Activated CD4-positive, alpha-beta T cell treated with anti-CD3 and anti-CD28 coated beads, Interleukin-10, Interleukin-2, amounts not matched to agents 100 ng/mL and 50 ng/mL, durations not matched to agents 16 hours and 8 hours (primary cell): ENCODE measurements around the gene DNAJC1.
"Not testable (repeated sequence)": the region's sequence is repeated elsewhere in the genome, so short reads cannot be mapped to it uniquely, and the experiment has no call there.

ENCODE experiments used
- DNase-seq: peaks from one replicate; pipeline ENCODE4 v3.0.0-alpha.2; 2020

The DNAJC1 gene

DNA sequence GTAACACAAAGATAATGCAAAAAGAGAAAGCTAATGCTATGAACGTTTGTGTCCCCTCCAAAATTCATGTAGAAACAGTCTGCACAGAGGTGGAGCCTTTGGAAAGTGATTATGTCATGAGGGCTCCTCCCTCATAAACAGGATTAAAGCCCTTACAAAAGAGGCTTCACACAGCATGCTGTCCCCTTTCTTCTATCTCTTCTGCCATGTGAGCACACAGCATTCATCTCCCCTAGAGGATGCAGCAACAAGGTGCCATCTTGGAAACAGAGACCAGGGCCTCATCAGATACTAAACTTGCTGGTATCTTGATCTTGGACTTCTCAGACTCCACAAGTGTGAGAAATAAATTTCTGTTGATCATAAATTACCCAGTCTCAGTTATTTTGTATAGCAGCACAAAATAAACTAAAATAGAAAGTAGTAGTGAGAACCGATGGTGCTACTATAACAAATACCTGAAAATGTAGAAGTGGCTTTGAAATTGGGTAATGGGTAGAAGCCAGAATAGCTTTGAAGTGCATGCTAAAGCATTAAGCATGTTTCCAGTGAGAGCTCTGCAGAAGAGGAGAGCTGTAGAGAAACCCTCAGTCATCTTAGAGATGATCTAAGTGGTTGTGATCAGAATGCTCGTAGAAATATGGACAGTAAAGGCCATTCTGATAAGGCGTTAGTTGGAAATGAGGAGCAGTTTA is 108.7 kb downstream of the DNAJC1 start:
- DNase-seq = no peak

DNA sequence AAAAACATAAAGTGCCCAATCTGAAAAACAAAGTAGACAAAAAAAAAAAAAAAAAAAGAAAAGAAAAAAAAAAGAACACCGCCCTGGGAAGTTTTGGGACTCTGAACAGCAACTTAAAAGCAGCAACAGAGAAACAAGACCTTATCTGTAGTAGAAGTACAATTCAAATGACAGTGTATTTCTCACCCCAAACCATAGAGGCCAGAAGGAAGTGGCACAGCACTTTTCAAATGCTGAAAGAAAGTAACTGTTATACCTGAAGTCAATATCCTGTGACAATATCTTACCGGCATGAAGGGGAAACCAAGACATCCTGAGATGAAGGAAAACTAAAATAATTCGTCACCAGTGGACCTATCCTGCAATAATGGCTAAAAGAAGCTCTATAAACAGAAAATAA is 112.1 kb downstream of the DNAJC1 start:
- DNase-seq = peak; percentile 21

- no peak for DNase-seq
Measured at GRCh38 chr10:21889477-21890275, 113.9 kb downstream of the DNAJC1 start.

GRCh38 chr10:21888959-21889358 is 114.6 kb downstream of the DNAJC1 start:
- DNase-seq = peak; percentile 24

DNA sequence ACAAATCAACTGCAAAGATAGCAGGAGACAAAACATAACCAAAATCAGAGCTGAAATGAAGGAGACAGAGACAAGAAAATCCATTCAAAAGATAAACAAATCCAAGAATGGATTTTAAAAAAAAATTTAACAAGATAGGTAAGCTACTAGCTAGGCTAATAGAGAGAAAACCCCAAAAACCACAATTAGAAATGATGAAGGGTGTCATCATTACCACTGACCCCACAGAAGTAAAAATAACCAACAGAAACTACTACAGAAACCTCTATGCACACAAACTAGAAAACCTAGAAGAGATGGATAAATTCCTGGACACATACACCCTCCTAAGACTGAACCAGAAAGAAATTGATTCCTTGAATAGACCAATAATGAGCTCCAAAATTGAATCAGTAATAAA is 117.6 kb downstream of the DNAJC1 start:
- DNase-seq = no peak

- DNase-seq = no peak
Measured at GRCh38 chr10:21873198-21873597, 130.3 kb downstream of the DNAJC1 start.

GRCh38 chr10:21872771-21873170 is 130.8 kb downstream of the DNAJC1 start:
- DNase-seq = not testable (repeated sequence)

- DNase-seq = no peak
Measured at GRCh38 chr10:21870849-21871248, 132.7 kb downstream of the DNAJC1 start.

DNA sequence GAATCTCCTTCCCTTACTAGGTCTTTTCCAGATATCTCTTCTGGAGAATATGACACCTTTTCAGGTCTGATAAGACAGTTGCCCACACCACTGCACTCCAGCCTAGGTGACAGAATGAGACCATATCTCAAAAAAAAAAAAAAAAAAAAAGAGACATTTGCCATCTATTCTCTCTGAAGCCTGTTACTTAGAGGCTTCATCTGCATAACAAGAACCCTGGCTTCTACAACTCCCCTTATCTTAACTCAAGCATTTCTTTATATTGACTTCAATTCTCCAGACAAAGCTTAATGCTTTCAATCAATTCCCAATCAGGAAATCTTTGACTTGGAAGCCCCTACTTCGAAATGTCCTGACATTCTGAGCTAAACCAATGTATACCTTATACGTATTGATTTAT is 134.4 kb downstream of the DNAJC1 start:
- DNase-seq = not testable (repeated sequence)

- DNase-seq = peak; percentile 28
Measured at GRCh38 chr10:21860718-21861117, 142.8 kb downstream of the DNAJC1 start.

DNA sequence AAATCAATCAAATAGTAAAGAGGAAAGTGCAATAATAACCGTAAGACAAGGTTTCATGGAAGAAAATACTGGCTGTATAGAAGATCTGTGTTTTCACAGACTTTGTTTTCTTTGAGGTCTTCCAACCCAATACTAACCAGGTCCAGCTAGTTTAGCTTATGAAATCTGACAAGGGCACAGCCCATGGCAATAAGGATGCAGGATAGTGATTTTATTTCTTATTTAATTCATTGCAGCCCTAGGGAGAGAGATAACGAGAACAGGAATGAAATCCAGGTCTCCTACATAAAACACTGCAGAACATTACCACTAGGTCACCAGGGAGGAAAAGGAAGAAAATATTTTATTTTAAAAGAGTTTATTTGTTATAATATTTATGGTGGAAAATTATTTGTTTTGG is 145.1 kb downstream of the DNAJC1 start:
- DNase-seq = no peak

DNA sequence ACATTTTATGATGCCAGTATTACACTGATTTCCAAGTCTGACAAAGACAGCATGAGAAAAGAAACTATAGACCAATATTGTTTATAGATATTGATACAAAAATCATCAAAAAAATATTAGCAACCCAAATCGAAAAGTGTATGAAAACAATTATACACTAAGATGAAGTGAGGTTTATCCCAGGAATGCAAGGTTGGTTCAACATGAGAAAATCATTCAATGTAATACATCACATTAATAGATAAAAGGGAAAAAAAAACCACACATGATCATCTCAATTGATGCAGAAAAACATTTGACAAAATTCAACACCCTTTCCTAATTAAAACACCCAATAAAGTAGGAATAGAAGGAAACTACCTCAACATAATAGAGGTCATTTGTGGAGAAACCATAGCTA is 153.9 kb downstream of the DNAJC1 start:
- DNase-seq = no peak

GRCh38 chr10:21843645-21844044 is 159.9 kb downstream of the DNAJC1 start:
- DNase-seq = no peak

- not testable (repeated sequence) for DNase-seq
Measured at GRCh38 chr10:21841273-21841672, 162.3 kb downstream of the DNAJC1 start.

DNA sequence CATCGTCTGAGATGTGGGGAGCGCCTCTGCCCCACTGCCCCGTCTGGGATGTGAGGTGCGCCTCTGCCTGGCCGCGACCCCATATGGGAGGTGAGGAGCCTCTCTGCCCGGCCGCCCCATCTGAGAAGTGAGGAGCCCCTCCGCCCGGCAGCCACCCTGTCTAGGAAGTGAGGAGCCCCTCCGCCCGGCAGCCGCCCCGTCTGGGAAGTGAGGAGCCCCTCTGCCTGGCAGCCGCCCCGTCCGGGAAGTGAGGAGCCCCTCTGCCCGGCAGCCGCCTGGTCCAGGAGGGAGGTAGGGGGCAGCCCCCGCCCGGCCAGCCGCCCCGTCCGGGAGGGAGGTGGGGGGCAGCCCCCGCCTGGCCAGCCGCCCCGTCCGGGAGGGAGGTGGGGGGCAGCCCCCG is 166.0 kb downstream of the DNAJC1 start:
- DNase-seq = not testable (repeated sequence)

DNA sequence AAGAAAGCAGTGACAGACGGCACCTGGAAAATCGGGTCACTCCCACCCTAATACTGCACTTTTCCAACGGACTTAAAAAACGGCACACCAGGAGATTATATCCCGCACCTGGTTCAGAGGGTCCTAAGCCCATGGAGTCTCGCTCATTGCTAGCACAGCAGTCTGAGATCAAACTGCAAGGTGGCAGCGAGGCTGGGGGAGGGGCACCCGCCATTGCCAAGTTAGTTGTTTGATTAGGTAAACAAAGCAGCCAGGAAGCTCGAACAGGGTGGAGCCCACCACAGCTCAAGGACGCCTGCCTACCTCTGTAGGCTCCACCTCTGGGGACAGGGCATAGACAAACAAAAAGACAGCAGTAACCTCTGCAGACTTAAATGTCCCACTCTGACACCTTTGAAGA is 169.0 kb downstream of the DNAJC1 start:
- DNase-seq = not testable (repeated sequence)

DNA sequence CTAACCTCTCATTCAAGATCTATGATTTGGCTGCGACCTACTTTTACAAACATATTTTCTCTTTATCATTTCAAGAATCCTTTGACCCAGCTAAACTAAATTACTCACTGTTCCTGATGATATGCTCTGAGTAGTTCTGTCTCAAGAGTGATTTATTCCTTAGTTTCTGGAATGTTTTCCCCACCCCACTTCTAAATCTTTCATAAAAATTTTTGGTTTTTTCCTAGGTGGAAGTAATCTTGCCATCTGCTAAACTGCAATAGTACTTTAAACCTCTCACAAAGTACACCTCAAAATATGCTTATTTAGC is 170.8 kb downstream of the DNAJC1 start:
- no peak for DNase-seq

GRCh38 chr10:21831986-21832820 is 171.3 kb downstream of the DNAJC1 start:
- DNase-seq = no peak

- no peak for DNase-seq
Measured at GRCh38 chr10:21830037-21830436, 173.5 kb downstream of the DNAJC1 start.

DNA sequence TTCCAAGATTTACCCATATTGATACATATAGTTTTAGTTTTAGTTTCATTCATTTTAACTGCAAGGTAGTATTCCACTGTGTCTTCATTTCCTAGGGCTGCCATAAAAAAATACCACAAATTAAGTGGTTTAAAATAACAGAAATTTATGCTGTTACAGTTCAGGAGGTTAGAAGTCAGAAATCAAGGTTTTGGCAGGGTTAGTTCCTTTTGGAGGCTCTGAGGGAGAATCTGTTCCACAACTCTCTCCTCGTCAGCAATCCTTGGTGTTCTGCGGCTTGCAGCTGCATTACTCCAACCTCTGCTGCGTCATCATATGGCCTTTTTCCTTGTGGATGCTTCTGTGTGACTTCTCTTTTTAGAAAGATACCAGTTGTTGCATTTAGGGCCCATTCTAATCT is 176.2 kb downstream of the DNAJC1 start:
- DNase-seq = no peak

- no peak for DNase-seq
Measured at GRCh38 chr10:21826725-21827124, 176.8 kb downstream of the DNAJC1 start.

GRCh38 chr10:21825345-21825744 is 178.2 kb downstream of the DNAJC1 start:
- DNase-seq = no peak

- DNase-seq = no peak
Measured at GRCh38 chr10:21824409-21824808, 179.1 kb downstream of the DNAJC1 start.

DNA sequence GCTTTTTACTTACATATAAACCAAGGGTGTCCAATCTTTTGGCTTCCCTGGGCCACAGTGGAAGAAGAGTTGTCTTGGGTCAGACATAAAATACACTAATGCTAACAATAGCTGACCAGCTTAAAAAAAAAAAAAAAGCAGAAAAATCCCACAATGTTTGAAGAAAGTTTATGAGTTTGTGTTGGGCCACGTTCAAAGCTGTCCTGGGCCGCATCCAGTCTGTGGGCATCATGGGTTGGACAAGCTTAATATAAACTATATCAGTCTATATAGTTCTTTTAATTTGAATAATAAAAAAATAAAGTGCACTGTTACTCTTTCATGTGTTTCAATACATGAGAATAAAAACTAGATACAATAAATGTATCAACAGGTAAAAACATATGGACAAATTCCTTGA is 179.9 kb downstream of the DNAJC1 start:
- no peak for DNase-seq
